HG03354 (cell line): ENCODE results near the gene CDKN1A.

Experiments used
- ATAC-seq: cut with Tn5 transposase; IDR thresholded peaks from one replicate; pipeline ENCODE4 v1.9.1; 2021; ENCODE audit warnings: mild to moderate bottlenecking; ENCODE audit not compliant: unreplicated experiment, poor library complexity, severe bottlenecking

CDKN1A gene

GRCh38 chr6:36731622-36732310 is 53.3 kb downstream of the CDKN1A start:
- no peak for ATAC-seq

- no peak for ATAC-seq
Measured at GRCh38 chr6:36733300-36733699, 54.8 kb downstream of the CDKN1A start.

GRCh38 chr6:36734486-36735060 is 56.1 kb downstream of the CDKN1A start:
- no peak for ATAC-seq

GRCh38 chr6:36735110-36736071 is 56.9 kb downstream of the CDKN1A start:
- no peak for ATAC-seq
